Measurements from ENCODE around the gene C1orf105.

Gene C1orf105

DNA sequence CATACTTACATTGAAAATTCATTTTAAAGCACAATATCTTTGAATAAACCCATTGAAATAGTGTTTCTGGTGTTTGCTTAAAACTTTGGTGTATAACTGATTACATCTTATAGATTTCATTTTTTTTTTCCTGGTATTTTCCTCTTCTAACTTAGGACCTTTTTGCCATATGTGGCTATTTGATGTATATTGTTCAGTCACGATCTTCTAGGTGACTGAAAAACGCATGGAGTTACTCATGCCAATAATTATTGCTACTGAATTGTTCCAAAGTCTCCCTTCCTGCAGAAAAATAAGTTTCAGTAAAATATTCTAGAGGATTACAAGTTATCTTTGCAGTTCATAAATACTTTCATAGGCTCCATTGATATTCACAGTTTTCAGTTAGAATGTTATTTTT is 22.9 kb upstream of the C1orf105 start:
- no peak for DNase-seq

GRCh38 chr1:172398193-172398592 is 22.3 kb upstream of the C1orf105 start:
- DNase-seq = no peak

DNA sequence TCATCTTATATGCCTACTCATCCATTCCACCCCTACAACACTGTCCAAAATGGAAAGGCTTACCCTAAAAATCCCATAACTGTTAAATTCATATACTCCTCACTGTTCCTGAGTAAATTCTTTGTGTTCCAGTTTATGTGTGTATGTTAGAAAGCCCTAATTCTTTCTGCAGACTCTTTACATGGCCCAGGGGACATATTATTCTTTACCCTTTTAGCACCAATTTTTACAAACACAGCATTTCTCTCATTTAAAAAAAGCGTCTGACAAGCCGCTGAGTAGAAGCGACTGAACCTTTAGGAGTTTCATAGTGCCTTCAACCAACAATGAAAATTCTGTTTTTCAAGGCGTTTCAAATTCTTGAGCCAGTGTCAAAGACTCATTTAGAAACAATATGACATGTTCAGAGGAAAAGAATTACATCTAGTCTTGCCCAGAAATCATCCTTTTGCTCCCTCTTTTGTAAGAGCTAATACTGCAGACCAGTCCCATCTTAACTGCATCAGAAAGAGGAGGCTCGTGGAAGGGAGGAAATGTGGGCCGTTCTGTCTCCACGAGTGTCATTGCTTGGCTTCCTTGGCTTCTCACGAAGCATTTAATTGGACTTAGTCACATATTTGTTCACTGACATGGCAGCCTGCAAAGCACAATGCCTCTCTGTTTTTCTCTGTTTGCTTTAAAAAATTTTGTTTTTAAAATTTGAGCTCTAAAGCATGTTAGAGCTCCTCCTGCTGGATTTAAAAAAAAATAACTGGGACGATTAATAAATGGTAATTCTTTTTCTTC is 21.3 kb upstream of the C1orf105 start:
- no peak for DNase-seq

GRCh38 chr1:172399756-172400721 is 20.4 kb upstream of the C1orf105 start:
- no peak for DNase-seq

DNA sequence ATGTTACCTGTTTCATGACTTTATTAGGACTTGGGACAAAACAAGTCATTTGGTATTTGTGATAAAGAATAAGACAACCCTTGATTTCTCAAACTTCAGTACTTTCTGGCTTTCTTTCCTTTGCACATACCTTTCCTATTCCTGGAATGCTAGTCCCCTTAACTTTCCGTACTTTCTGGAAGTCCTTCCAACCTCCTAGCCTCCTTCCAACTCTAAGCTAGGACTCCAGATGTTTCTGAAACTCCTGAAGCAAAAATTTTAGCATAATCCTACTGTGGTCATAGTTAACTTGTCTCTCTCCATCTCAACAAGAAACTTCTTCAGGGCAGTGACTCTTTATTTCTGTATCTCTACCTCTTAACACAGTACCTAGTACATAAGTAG is 19.8 kb upstream of the C1orf105 start:
- DNase-seq = no peak

GRCh38 chr1:172401477-172401876 is 19.0 kb upstream of the C1orf105 start:
- no peak for DNase-seq

DNA sequence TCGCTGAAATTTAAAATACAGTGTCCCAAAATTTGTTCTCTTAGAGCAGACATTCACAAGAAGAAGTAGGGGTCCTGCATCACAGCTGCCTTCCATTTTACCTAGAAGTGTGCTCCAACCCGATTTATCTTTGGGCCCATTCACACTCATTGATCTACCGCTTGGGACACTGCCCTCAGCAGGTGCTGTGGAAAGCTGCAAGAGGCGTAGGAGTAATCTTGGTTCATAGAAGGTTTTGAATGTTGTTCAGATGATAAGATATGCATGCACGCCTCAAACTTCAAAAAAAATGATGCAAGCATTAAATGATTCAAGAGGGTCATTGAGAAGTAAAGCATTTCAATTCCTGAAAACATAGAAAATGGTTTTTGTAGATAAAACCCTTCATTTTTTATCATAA is 18.6 kb upstream of the C1orf105 start:
- no peak for DNase-seq

GRCh38 chr1:172402878-172403569 is 17.5 kb upstream of the C1orf105 start:
- DNase-seq = no peak

GRCh38 chr1:172404121-172404520 is 16.4 kb upstream of the C1orf105 start:
- no peak for DNase-seq

GRCh38 chr1:172405912-172406311 is 14.6 kb upstream of the C1orf105 start:
- no peak for DNase-seq

DNA sequence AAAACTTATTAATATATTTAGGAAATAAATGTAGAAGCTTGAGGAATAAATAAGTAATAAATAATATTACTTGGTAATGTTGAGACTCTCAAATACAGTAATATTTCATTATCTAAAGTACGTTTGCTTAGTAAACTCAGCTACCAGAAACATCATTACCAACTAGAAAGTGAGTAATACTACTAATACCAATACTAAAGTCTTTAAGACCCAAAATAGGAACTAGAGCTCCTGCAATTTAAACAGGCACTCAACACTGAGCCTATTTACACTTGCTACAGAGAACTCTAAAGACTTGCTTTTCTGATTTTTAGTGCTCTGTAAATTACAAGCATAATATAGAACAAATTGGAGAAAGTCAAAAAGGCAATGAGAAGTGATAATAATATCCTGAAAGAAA is 13.5 kb upstream of the C1orf105 start:
- no peak for DNase-seq

DNA sequence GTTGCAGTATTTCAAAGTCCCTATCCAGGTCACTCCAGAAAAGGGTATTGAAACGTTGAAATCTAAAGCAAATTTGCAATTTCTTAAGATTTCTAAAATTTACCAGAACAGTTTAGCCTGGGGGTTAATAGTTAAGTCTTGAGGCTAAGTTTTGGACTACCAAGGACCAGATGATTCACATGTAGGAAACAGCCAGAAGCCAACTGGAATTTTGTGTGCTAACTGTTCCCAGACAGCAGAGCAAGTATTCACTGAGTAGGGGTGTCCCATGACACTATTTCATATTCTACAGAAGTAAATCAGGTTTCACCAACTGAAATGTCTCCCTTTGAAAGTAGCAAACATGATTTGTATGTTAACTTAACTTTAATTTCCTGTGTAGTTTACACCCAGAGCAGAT is 11.5 kb upstream of the C1orf105 start:
- DNase-seq = no peak

DNA sequence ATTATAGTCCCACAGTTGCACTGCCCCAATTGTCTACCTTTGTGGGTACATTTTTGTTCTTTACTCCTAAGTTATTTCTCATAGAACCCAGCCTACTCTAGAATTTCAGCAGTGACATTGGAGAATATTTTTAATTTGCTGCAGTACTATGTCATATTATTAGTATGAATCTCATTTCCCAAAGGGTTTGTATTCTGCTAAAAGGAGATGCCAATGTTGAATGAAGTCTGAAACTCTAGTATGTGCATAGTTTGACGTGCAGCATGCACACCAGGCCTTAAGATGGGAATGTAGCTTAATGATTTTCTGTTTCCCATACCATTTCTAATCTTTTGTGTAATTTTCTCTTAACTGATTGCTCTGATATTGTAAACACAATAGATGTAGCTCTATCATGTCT is 10.5 kb upstream of the C1orf105 start:
- DNase-seq = no peak

DNA sequence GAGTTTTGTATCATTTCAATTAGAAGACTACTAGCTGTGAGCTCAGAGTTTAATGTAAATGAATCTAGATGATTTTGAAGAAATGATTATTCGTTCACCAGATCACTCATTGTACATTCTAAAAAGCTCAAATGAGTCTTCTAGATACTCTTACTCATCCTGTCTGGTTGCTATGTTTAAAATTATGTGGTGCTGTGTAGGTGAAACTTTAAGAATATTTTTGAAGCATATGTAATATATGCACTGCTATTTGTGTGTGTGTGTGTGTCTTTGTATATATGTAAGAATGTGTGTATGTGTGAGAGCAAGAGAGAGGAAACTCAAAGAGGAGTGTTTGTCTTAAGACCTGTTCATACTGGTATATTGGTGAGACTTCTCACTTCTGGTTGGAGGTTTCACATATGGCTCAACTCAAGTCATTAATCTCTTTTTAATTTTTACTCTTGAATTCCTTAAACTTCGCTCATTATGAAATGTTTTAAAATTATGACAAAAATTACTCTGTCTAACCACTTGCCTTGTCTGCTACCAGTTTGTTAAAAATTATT is 8.6 kb upstream of the C1orf105 start:
- no peak for DNase-seq

GRCh38 chr1:172414331-172414730 is 6.2 kb upstream of the C1orf105 start:
- no peak for DNase-seq

- DNase-seq = no peak
Observed at GRCh38 chr1:172416496-172417035, 3.9 kb upstream of the C1orf105 start.

GRCh38 chr1:172417557-172417956 is 2.9 kb upstream of the C1orf105 start:
- no peak for DNase-seq

DNA sequence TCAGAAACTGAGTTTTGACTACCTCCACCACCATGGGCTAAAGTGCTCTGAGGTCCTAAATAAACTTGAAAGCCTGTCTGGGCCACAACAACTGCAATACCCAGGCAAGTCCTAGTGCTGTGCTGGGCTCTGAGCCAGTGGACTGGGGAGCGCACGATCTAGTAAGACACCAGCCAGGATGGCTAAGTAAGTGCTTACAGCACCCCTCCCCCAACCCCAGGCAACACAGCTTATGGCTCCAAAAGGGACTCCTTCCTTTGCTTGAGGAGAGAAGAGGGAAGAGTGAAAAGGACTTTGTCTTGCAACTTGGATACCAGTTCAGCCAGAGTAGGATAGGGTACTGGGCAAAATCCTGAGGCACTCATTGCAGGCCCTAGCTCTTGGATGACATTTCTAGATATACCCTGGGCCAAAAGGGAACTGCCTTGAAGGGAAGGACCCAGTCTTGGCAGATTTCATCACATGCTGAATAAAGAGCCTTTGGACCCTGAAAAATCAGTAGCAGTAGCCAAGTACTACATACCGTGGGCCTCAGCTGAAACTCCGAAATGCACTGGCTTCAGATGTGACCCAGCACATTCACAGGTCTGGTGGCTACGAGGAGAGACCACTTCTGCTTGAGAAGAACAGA is 1.6 kb downstream of the C1orf105 start:
- DNase-seq = no peak

DNA sequence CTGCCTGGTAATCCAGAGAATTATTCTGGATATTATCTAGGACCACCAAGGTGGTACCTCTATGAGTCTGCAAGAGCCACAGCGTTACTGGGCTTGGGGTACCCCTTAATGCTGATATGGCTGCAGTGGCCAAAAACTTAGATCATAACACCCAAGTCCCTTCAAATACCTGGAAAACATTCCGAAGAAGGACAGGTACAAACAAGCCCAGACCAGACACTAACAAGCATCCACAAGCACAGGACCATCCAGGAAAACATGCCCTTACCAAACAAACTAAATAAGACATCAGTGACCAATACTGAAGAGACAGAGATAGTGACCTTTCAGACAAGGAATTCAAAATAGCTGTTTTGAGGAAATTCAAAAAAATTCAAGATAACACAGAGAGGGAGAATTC is 2.9 kb downstream of the C1orf105 start:
- no peak for DNase-seq

DNA sequence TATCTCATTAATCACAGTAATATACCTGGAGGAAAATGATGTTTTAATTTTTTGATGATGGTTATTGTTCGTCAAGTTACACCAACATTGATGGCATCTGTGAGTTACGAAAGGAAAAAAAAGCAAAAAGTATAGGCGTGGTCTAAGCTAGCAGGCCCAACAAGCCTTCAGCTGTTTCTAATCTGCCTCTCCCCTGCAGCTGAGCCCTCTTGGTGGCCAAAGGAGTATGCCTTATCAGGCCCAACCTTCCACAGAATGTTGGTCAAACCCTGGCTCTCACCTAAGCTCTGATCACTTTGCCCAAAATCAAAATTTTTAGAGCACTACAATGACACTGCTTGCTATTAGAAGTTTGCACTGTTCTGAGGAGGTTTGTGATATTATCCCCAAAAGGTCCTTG is 4.9 kb downstream of the C1orf105 start:
- DNase-seq = no peak

DNA sequence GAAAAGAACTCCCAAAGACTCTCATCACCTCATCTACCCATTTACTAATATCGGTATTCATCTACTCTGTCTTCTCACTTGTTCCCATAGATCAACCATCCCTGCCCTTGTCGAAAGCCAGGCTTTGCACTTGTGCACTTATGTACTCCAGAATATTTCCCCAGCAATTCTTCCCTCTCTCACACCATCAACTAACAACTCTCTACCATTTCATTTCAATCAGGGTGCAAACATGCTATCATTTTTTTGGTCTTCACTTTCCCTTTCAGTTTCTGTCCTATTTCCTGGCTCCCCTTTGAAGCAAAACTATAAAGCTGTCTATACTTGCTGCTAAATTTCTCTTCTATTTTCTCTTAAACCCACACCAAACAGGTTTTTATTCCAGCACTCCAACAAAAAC is 6.7 kb downstream of the C1orf105 start:
- DNase-seq = no peak

Data from 8988T (cell line).